ENCODE results near the gene TAGAP.

TAGAP gene

DNA sequence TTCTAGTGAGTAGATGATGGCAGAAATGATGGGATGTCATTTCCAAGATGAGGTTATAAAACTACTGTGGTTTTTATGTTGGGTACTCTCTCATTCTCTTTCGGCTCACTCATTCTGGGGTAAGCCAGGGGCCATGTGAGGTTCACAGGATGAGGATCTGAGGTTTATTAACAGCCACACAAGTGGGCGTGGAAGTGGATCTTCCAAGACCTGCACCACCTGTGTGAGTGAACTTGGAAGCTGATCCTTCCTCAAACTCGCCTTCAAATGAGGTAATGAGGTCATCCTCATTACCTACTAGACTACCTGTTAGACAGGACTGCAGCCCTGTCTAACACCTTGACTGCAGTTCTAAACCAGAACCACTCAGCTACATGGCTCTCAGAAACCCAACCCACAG lies 45.1 kb upstream of the TAGAP start (continued):
- TF ChIP-seq ZC3H10 (CRISPR knock-in tag; IDR thresholded peaks at IDR 0.05) = no peak

DNA sequence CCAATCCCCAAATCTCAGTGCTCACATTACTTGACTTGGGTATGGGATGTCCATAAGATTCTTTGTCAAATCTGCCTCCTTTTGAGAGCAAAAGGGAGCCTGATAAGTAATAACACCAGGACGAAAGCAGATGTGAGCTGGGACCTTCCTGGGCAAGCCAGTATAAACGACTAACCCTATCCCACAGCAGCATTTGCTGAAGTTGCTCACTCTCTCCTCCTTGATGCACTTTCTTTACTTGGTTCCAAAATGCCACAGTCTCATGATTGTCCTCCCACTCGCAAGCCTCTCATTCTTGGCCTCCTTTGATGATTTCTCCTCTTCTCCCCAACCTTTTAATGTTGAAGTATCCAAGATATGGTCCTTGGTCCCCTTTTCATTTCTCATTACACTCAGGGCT lies 44.7 kb upstream of the TAGAP start:
- no peak for TF ChIP-seq ZFP30 (CRISPR knock-in tag; IDR thresholded peaks at IDR 0.05)
- TF ChIP-seq ESRRG (CRISPR knock-in tag; IDR thresholded peaks at IDR 0.05) = no peak
- TF ChIP-seq, protein P1, sequence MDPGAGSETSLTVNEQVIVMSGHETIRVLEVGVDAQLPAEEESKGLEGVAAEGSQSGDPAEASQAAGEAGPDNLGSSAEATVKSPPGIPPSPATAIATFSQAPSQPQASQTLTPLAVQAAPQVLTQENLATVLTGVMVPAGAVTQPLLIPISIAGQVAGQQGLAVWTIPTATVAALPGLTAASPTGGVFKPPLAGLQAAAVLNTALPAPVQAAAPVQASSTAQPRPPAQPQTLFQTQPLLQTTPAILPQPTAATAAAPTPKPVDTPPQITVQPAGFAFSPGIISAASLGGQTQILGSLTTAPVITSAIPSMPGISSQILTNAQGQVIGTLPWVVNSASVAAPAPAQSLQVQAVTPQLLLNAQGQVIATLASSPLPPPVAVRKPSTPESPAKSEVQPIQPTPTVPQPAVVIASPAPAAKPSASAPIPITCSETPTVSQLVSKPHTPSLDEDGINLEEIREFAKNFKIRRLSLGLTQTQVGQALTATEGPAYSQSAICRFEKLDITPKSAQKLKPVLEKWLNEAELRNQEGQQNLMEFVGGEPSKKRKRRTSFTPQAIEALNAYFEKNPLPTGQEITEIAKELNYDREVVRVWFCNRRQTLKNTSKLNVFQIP (CRISPR knock-in tag; IDR thresholded peaks at IDR 0.05; ENCODE audit: borderline replicate concordance, low read depth) = no peak
- ATAC-seq = no peak

DNA sequence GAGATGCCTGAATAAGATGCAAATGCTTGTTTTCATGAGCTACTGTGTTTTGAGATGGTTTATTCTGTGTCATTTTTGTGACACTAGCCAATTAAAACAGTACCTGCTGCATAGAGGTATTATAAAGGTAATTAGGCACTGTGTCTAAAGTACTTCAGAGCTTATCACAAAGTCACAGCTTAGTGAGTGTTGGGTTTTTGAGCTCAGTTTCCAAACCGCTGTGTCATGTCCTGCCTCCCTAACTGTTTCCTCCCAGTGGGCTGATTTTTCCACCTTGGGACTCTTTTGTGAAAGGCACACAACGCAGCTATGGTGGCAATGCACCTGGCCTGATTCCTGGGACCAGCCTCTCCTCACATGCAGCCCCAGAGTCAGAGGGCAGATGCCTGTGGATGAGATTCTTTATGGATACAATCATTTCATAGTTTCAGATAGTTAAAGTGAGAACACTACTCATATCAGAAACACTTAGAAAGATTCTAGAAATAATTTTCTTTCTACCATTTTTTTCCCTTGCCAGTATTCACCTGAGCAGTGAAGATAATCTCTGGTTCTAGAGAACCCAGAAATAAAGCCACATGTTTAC lies 41.3 kb upstream of the TAGAP start:
- no peak for TF ChIP-seq GLIS3 (CRISPR knock-in tag; IDR thresholded peaks at IDR 0.05)
- TF ChIP-seq RARB (CRISPR knock-in tag; IDR thresholded peaks at IDR 0.05) = no peak
- TF ChIP-seq ARNTL (CRISPR knock-in tag; IDR thresholded peaks at IDR 0.05; ENCODE audit: borderline replicate concordance, low read depth) = no peak
- ATAC-seq = no peak

DNA sequence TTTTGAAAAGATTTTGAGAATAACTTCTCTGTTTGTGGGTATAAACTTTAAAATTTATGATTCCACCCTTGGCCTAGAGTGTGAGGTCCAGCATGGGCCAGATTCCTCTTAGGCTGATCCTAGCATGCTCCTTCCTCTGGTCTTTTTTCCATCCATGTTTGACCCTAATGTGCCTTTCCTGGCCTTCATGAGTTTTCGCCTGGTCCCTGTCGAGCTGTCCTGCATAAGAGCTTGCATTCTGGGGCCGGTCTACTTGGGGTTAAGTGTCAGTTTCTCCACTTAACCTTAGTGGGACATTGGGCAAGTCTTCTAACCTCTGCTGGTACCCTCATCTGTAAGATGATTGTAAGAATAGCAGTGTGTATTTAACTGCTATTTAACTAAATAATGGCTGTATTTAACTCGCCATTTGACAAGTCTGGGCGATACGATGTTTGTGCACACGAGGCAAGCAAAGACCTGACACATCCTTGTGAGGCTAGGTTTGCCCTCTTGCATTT lies 40.7 kb upstream of the TAGAP start:
- no peak for ATAC-seq
- TF ChIP-seq PPARA (CRISPR knock-in tag; IDR thresholded peaks at IDR 0.05; ENCODE audit: borderline replicate concordance) = no peak
- no peak for TF ChIP-seq TOX (CRISPR knock-in tag; IDR thresholded peaks at IDR 0.05; ENCODE audit: borderline replicate concordance)
- no peak for TF ChIP-seq SNAI2 (CRISPR knock-in tag; IDR thresholded peaks at IDR 0.05)
- no peak for TF ChIP-seq ARNTL (CRISPR knock-in tag; IDR thresholded peaks at IDR 0.05; ENCODE audit: borderline replicate concordance, low read depth)
- TF ChIP-seq CSDC2 (CRISPR knock-in tag; IDR thresholded peaks at IDR 0.05) = no peak
- TF ChIP-seq, protein P2, sequence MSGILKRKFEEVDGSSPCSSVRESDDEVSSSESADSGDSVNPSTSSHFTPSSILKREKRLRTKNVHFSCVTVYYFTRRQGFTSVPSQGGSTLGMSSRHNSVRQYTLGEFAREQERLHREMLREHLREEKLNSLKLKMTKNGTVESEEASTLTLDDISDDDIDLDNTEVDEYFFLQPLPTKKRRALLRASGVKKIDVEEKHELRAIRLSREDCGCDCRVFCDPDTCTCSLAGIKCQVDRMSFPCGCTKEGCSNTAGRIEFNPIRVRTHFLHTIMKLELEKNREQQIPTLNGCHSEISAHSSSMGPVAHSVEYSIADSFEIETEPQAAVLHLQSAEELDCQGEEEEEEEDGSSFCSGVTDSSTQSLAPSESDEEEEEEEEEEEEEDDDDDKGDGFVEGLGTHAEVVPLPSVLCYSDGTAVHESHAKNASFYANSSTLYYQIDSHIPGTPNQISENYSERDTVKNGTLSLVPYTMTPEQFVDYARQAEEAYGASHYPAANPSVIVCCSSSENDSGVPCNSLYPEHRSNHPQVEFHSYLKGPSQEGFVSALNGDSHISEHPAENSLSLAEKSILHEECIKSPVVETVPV (CRISPR knock-in tag; IDR thresholded peaks at IDR 0.05) = no peak
- TF ChIP-seq, protein P3, sequence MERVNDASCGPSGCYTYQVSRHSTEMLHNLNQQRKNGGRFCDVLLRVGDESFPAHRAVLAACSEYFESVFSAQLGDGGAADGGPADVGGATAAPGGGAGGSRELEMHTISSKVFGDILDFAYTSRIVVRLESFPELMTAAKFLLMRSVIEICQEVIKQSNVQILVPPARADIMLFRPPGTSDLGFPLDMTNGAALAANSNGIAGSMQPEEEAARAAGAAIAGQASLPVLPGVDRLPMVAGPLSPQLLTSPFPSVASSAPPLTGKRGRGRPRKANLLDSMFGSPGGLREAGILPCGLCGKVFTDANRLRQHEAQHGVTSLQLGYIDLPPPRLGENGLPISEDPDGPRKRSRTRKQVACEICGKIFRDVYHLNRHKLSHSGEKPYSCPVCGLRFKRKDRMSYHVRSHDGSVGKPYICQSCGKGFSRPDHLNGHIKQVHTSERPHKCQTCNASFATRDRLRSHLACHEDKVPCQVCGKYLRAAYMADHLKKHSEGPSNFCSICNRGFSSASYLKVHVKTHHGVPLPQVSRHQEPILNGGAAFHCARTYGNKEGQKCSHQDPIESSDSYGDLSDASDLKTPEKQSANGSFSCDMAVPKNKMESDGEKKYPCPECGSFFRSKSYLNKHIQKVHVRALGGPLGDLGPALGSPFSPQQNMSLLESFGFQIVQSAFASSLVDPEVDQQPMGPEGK (CRISPR knock-in tag; IDR thresholded peaks at IDR 0.05; ENCODE audit: borderline replicate concordance) = no peak
- no peak for TF ChIP-seq ZFP30 (CRISPR knock-in tag; IDR thresholded peaks at IDR 0.05)
- no peak for TF ChIP-seq RARB (CRISPR knock-in tag; IDR thresholded peaks at IDR 0.05)
- TF ChIP-seq ZC3H10 (CRISPR knock-in tag; IDR thresholded peaks at IDR 0.05) = no peak
- no peak for TF ChIP-seq ZNF8 (CRISPR knock-in tag; IDR thresholded peaks at IDR 0.05)
- TF ChIP-seq, protein P1 (CRISPR knock-in tag; IDR thresholded peaks at IDR 0.05; ENCODE audit: borderline replicate concordance, low read depth) = no peak

DNA sequence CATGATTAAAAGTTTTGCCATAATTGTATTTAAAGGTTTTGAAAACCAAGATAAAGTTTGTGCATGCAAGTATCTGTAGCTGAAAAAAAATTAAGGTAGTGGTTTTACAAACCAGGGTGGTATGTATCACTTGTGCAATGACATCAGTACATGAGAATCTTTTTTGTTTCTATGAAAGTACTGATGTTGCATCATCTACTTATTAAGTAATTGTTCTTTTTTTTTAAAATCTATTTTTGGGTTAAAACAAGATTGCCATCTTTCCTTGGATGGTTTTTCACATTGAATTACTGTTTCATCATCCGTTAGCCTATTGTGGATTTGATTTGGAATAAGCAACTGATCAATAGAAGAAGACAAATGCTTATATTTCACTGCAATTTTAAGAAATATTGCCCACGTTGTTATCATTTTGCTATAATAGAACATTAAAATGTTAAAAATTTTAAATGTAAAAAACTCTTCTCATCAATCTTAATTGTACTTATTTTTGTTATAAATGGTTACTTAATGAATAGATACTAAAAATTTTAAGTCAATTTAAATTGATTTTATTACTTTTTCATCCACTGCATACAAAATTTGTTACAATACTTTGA lies 39.8 kb upstream of the TAGAP start:
- TF ChIP-seq ZFP3 (CRISPR knock-in tag; IDR thresholded peaks at IDR 0.05) = no peak
- peak; percentile 61 for TF ChIP-seq ISL1 (CRISPR knock-in tag; IDR thresholded peaks at IDR 0.05)
- ATAC-seq = no peak

DNA sequence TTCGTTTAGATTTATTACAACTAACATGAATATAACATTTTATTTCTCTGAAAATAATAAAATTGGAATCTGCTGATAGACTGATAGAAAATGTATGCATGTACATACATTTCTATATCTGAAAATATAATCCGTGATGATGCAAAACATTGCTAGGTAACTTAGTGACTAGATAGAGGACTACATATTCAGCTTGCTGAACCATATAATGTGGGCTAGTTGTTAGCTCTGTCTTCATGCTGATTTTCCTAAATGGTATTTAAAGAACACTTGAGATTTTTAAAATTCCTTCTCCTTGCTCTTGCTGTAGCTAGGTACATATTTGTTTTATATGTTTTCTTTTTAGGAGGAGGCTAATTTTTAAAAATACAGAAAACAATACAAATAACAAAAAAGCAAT lies 38.4 kb upstream of the TAGAP start:
- no peak for ATAC-seq
- TF ChIP-seq ARNTL (CRISPR knock-in tag; IDR thresholded peaks at IDR 0.05; ENCODE audit: borderline replicate concordance, low read depth) (no peak), ZNF565 (CRISPR knock-in tag; conservative IDR thresholded peaks at IDR 0.05; ENCODE audit: low read depth) (no peak), ZNF70 (CRISPR knock-in tag; IDR thresholded peaks at IDR 0.05) (no peak), ESRRG (CRISPR knock-in tag; IDR thresholded peaks at IDR 0.05) (no peak), ZC3H10 (CRISPR knock-in tag; IDR thresholded peaks at IDR 0.05) (no peak), ZNF8 (CRISPR knock-in tag; IDR thresholded peaks at IDR 0.05) (no peak), CSDC2 (CRISPR knock-in tag; IDR thresholded peaks at IDR 0.05) (no peak), ZFP30 (CRISPR knock-in tag; IDR thresholded peaks at IDR 0.05) (no peak)
- TF ChIP-seq, protein P1 (CRISPR knock-in tag; IDR thresholded peaks at IDR 0.05; ENCODE audit: borderline replicate concordance, low read depth) = no peak
- TF ChIP-seq, protein P4, sequence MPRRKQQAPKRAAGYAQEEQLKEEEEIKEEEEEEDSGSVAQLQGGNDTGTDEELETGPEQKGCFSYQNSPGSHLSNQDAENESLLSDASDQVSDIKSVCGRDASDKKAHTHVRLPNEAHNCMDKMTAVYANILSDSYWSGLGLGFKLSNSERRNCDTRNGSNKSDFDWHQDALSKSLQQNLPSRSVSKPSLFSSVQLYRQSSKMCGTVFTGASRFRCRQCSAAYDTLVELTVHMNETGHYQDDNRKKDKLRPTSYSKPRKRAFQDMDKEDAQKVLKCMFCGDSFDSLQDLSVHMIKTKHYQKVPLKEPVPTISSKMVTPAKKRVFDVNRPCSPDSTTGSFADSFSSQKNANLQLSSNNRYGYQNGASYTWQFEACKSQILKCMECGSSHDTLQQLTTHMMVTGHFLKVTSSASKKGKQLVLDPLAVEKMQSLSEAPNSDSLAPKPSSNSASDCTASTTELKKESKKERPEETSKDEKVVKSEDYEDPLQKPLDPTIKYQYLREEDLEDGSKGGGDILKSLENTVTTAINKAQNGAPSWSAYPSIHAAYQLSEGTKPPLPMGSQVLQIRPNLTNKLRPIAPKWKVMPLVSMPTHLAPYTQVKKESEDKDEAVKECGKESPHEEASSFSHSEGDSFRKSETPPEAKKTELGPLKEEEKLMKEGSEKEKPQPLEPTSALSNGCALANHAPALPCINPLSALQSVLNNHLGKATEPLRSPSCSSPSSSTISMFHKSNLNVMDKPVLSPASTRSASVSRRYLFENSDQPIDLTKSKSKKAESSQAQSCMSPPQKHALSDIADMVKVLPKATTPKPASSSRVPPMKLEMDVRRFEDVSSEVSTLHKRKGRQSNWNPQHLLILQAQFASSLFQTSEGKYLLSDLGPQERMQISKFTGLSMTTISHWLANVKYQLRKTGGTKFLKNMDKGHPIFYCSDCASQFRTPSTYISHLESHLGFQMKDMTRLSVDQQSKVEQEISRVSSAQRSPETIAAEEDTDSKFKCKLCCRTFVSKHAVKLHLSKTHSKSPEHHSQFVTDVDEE (CRISPR knock-in tag; IDR thresholded peaks at IDR 0.05) = no peak

Measured in SK-N-SH treated with all-trans-retinoic acid at 6 μM for 48 hours (cell line).